GM21619 (cell line): ENCODE data around the gene DAO.
"Not testable (repeated sequence)": the region's sequence is repeated elsewhere in the genome, so short reads cannot be mapped to it uniquely, and the experiment has no call there.

Experiments used
- ATAC-seq: cut with Tn5 transposase; IDR thresholded peaks from one replicate; pipeline ENCODE4 v1.9.1; 2021; ENCODE audit not compliant: unreplicated experiment

The DAO gene

DNA sequence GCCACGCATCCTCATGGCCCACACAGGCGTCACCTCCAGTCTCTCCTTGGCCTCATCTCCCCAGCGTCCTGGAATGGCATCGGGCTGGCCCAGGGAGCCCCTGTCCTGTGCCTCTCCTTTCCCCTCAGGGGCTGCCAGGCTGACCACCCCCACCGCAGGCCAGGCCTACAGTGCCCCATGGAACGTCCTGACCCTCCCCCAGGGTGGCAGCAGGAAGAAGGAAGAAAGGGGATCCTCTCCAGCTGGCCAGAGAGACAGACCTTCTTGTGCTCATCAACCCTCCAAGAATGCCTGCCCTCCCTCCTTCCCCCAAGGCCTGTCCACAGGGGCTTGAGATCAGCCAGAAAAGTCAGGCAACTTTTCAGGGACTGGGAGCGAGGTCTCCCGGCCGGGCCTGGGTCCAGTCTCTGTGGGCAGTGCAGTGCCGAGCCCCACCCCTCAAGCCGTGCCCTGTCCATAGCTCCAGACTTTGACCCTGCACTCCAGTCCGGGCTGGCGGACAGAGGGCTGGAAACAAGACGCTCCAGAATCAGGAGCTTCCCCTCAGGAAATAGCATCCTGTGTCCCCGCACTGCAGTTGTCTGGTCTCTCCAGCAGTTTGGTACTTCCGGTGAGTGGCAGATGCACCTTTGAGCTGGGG lies at the start of gene DAO:
TSS of gene DAO (plus strand) at position 478 of the 640 bp plus-strand sequence. CDS start 4,915 bp downstream, outside the sequence.
- no peak for ATAC-seq

DNA sequence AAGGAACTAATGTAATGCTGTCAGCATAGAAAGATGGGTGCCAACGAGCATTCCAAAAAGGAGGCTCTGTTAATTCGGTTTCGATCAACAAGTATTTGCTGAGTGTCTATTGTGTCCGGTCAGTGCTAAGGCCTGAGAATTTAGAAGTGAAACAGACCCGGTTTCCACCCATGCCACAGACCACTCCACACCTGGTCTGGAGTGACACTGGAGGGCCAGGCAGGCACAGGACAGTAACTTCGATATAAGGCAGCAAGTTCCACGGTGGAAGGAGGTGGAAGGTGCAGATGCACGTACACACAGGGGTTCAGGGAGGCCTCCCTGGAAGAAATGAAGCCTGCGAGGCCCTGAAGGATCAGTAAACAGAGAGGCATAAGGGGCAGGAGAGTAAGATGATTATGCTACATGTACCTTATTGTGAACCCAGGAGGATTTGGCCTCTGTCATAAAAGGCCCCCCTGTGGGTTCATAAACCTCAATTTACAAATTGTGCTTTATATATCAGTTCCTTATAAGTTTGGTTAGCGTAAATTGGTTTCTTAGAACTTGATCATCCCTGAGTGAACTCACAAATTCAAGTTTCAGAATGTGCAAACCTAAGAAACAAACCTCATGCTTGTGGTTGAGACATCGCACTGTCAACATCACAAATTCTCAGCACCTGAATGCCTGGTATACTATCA lies 48.4 kb upstream of the DAO start:
- ATAC-seq: peak; percentile 63

DNA sequence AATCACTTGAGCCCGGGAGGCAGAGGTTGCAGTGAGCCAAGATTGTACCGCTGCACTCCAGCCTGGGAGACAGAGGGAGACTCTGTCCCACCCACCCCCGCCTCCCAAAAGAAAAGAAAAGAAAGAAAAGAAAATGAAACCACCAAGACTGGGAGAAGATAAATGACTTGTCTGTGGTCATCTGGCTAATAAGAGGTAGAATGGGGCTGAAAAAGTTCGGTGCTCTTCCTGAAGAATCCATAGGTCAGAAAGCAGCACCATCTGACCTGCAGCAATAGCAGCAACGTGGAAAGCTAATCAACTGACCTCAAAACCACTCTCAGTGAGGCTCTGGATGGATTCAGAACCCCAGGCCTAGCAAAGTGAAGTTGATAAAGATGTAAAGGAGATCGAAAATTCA lies 47.7 kb upstream of the DAO start:
- ATAC-seq: no peak

DNA sequence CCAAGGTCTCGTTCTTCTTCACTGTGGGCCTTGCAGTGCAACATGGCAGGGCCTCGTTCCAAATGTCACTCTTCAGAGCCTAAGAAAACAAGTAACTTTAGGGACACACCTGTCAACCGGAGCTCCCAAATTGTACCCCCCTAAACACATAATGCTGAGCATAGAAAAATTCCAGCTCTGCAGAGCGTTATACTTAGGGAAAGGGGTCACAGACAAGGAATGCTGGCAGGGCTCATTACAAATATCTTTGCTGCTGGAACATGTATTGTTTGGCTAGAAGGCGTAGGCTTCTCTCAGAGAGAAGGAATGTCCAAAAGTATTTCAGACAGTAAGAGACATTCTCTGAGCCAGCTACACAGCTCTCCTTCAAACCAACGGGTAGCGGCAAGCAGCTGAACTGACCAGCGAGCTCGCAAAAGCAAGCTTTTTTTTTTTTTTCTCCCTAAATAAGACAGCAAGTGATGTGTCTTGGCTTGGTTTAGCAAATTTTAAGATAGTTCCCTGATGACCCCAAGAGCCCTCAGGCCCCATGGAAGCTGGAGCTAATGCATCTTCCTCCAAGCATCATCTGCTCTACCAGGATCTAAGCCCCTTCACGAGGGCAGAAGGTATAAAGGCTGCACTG lies 47.0 kb upstream of the DAO start:
- no peak for ATAC-seq

DNA sequence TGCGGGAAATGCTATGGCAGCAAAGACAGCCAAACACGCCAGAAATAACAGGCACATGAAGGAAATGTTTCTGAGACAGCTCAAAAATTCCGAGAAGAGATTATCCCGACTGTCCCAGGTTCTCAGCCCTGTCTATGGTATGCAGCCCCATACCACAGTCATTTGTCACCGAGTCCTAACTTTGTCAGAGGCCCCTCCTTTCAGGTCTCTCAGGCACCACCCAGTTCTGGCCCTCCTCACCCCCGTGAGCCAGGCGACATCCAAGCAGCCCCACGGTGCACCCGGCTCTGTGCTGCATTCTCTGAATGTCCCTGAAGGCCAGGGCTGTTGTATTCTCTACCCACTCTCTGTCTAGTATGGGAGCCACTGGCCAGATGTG lies 46.5 kb upstream of the DAO start:
- ATAC-seq: no peak

DNA sequence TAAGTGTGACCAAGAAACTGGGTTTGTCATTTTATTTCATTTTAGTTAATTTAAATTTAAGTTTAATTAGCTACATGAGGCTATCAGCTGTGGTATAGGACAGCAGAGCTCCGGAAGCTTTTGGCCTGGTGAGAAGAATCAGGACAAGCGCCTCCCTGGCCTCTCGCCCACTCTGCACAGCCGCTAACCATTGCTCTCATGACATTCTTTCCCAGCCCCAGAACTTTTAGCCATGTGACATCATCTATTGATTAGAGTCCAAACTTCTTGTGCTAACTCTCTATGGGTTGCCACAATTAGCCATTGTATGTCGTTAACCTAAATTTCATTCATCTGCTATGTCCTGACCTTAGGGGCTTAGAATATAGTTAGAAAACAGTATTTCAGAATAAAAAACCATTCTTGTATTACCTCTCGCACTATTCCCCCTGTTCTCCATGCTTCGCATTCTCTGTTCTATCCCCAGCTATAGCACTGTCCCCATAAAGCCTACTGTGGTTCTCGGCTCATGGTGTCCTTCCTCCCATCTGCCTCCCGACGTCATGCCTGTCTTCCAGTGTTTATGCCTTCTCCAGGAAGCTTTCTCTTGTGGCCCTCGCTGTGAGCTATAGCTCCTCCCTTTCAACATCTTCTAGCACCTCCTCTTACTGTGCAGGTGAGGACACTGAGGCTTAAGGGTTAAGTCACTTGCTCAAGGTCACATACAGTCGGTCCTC lies 46.0 kb upstream of the DAO start:
- no peak for ATAC-seq

DNA sequence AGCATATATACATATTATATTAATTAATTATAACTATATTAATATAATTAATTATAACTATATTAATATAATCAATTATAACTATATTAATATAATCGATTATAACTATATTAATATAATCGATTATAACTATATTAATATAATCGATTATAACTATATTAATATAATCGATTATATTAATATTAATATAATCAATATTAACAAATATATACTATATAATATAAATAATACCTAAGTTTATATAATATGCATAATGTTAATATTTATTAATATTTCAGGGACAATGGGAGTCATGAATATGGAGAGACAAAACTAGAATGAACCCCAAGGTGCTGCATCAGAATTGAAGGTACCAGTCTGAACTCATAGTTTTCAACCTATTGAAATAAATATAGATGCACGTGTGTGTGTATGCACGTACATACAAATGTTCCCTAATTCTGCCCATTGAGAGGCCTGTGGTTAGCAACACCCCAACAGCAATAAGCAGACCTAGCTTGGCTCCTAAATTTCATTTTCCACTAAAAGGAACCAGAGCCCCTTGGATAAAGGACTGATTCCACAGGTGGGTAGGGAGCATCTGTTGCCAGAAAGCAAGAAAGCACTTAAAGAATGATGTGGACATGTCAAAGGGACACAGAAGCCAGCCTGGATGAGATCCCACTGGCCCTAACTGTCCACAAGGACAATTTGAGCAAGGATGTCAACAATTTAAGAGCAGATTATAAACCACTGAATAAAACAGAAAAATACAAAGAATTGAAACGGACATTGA lies 43.8 kb upstream of the DAO start:
- no peak for ATAC-seq

DNA sequence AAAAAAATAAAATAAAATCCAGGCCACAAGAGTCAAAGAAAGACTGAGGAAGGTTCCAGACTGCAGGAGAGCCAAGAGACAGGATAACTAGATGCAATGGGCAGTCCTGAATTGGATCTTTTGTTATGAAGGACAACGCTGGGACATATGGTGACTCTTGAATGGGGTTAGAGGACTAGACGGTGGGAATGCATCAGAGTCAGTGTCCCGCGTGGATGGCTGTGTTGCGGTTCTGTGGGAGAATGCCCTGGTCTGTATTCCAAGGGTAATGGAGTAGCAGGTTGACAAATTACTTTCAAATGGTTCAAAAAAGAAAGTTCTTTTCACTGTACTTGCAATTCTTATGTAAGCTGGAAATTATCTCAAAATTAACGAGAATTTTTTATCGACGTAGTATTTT lies 42.7 kb upstream of the DAO start:
- no peak for ATAC-seq

DNA sequence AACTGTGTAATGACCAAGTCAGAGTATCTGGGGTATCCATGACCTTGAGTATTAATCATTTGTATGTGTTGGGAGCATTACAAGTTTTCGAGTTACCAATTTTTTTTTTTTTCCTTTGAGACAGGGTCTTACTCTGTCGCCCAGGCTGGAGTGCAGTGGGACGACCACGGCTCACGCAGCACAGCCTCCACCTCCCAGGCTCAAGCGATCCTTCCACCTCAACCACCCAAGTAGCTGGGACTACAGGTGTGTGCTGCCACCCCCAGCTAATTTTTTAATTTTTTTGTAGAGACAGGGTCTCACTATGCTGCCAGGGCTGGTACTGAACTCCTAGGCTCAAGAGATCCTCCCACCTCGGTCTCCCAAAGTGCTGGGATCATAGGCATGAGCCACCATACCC lies 42.2 kb upstream of the DAO start:
- no peak for ATAC-seq

DNA sequence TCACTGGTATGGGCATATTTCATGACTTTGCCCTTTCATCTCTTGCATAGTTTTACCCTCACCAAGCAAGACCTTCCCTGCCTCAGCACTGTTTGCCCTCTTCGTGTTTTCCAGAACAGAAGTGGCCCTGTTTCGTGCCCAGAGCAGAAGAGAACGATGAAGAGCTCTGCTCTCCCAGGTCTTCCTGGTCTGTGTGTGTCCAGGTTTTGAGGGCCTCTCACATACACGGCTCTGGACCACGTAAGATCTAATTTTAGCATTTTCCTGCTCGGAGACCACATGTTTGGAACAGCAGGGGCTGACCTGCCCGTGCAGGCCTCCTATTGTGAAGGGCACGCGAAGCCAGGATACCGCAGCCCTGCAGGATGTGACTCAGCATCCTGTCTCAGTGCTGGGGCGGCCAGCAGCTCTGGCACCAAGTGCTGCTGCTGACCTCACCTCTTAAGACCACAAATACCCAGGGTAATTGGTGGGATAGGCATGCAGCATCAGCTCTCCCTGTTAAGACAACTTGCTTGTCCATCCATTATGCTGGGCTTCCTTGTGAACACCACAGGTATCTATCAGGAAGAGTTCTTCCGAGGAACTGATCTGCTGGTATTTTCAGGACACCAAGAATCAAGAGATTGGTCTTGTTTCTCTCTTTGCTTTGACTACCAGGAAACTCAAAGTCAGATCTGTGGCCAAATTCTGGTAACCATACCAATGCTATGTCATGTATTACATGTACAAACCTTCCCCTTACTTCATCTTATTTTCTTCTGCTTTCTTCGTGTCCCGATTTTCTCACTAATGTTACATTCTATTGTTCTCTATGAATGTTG lies 41.5 kb upstream of the DAO start:
- peak; percentile 95 for ATAC-seq

DNA sequence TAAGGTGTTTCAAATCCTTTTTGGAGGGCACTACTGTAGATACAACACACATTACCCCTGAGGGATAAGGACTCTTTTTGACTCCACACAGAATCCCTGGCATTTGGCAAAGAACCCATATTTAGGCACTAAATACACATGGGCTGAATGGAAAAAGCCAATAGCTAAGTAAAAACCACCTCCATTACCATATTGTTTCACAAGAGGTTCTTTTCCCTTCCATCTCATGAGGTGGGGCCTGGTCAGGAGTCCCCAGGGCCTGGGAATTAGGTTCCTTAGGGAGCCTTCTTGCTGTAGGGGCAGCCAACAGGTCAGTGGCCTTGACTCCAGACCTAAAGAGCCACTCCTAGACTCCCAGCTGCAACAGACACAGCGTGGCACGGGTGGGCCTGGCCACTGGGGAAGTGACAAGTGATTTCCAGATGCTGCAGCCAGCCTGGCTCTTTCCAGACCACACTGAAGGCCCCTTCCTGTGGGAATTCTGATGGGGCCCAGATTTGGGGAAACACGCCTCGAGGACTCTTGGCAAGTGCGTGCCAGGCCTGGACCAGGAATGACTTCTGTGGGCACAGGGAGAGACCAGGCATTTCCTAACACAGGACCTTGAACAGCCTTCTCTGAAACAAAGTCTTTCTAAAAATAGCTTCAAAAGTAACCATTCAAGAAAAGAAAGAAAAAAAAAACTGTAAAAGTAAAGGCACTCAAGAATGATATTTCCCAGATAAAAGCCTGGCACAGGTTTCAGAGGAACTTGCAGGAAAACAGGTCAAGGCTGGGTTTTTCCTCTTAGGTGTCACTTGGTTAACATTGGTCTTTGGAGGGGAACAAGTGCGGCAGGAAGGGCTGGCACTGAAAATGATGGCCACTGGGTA lies 40.6 kb upstream of the DAO start:
- no peak for ATAC-seq

DNA sequence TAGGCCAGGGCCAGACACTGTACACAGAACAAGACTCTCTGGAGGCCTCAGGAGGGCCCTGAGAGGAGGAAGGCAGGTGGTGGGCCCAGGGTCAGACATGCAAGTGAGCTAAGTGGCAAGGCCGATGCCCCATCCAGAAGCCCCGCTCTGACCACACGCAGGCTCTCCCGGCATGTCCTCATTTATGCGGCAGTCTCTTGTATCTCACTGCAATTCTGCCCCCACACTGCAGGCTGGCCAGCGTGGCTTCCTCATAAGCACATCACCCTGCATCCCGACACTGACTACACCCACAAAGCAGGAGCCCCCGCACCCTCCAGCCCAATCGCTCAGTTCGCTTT lies 40.0 kb upstream of the DAO start:
- no peak for ATAC-seq

DNA sequence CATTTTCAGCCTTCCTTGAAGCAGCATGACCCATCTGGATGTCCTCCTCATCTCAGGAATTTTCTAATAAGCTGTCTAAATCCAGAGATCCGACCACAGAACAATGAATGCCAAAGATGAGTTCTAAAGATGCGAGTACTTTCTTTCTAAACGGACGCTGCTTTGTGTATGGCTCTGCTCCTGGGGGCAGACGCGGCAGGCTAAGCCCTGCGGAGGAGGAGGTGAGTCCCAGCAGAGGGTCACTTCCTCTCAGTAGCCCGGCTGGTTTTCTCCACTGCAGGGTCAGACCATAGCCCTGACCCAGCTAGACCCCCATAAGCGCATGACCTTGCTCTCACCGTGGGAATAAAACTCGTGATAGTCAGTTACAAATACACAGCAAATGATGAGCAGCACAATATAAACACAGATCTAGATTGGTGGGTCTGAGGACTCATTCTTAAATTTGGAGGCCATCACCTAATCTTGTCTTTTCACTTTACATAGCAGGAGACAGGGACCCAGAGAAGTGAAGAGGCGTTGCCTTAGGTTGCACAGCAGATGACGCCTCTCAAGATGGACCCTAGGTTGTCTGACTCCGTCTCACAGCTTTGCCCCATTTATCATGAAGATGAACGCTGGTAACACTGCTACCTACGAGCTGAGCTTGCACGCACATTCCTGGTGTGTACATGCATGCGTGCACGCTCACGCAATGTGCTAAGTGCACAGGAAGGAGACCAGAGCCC lies 39.1 kb upstream of the DAO start:
- ATAC-seq: no peak

DNA sequence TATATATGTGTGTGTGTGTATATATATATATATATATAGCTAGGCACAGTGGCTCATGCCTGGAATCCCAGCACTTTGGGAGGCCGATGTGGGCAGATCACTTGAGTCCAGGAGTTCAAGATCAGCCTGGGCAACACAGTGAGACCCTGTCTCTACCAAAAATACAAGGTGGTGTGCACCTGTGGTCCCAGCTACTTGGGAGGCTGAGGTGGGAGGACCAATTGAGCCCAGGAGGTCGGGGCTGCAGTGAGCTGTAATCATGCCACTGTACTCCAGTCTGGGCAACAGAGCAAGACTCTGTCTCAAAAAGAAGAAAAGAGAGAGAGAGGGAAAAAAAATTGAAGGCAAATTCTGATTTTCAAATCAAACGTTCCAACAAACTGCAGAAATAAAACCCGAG lies 38.1 kb upstream of the DAO start:
- not testable (repeated sequence) for ATAC-seq

DNA sequence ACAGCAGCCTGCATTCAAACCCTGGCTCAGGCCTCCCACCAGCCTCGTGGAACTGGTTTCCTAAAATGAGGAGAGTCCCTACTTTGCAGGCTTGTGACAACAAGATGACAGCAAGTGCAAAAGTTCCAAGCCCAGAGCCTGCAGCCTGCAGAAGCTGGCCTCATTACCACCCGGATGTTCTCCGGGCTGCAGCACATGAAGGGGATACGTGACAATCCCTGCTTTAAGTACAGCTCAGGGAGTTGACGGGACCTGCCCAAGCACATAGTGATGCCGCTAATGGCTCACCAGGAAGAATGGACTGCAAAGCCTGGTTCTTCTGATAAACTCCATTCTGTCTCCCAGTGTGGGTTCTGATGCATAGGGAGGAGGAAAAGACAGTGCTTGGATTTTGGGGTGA lies 37.5 kb upstream of the DAO start:
- ATAC-seq: no peak

DNA sequence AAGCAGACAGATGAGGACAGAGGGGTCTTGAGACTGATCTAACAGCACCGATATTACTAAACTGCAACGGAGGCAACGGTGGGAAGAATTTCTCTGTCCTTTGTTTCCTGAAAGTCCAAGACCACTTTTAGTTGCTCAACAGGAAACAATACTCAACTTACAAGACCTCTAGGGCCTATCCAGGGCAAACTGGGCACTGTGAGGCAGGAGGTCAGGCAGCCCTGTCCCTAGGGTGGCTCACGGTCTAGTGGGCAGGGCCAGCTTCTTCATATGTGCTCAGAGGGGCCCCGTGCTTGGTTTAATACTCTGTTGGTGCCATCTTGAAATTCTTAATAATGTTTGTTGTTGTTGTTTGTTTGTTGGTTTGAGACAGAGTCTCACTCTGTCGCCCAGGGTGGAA lies 36.7 kb upstream of the DAO start:
- ATAC-seq: no peak

DNA sequence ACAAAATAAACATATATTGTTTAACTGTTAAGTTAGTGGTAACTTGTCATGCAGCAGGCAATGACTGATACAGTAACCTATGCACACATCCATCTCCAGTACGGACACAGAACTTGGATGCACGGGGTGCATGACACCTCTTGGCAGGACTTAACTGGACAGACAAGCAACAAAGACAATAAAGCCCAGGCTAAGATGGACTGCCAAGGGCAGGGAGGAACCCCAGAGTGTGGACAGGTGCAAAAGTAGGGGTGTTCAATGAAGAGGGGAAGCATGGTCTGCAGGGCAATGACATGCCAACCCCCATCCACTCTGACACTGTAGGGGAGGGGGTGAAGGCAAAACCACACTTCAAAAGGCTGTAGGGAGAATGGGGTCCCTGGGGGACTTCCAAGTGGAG lies 34.2 kb upstream of the DAO start:
- no peak for ATAC-seq

DNA sequence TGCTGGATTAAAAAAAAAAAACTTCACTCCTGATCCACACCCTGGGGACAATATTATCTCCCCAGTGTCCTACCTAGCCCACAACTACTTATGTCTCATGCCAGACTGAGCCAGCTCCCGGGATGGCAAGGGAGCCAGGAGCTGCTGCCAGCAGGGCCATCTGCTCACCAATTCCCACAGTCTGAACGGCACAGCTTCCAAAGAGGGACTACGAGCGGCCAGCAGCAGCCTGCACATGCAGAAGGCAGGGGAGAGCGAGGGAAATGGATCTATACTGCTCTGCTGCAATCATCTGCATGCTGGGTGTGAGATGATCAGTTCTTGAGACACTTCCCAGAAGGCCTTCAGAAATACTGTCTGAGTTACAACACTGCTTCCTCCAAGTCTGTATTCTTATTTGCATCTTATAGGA lies 33.6 kb upstream of the DAO start:
- ATAC-seq: no peak

DNA sequence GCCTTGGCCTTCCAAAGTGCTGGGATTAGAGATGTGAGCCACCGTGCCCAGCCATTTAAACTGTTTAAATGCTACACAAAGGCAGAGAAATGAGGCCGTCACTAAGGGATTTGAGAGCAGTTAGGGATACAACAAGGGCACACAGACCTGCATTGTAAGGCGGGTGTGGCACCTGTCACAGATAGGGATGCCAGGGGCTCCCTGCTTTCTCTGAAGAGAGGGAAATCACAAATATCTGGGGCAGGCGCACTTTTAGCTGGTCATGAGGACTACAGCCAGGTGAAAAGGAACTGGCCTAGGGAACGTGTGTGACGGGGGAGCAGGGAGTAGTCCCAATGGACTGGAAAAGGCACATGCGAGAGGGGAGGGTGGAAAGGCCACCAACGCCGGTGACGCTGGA lies 32.2 kb upstream of the DAO start:
- ATAC-seq: no peak
